HG03442 (cell line): Measurements from ENCODE around the gene USP17L25.
"Not testable (repeated sequence)": the region's sequence is repeated elsewhere in the genome, so short reads cannot be mapped to it uniquely, and the experiment has no call there.

Experiments
- ATAC-seq: cut with Tn5 transposase; IDR thresholded peaks from one replicate; pipeline ENCODE4 v1.9.1; 2021; ENCODE audit warnings: mild to moderate bottlenecking, moderate library complexity; ENCODE audit not compliant: unreplicated experiment

Gene USP17L25, protein sequence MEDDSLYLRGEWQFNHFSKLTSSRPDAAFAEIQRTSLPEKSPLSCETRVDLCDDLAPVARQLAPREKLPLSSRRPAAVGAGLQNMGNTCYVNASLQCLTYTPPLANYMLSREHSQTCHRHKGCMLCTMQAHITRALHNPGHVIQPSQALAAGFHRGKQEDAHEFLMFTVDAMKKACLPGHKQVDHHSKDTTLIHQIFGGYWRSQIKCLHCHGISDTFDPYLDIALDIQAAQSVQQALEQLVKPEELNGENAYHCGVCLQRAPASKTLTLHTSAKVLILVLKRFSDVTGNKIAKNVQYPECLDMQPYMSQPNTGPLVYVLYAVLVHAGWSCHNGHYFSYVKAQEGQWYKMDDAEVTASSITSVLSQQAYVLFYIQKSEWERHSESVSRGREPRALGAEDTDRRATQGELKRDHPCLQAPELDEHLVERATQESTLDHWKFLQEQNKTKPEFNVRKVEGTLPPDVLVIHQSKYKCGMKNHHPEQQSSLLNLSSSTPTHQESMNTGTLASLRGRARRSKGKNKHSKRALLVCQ

DNA sequence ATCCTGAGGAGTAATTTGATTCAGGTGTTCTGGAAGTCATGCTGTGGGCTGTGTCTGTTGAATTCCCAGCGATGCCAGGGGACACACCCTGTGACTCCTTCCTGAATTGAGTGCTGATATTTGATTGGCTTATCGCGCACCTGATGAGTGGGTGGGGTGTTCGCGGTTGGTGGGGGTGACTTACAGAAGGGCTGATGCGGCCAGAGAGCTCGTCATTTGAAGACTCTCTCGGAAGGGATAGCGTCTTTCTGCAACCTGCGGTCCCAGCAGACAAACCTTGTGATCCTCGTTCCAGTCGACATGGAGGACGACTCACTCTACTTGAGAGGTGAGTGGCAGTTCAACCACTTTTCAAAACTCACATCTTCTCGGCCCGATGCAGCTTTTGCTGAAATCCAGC is at the start of gene USP17L25:
USP17L25 (plus strand) TSS at position 301 of the 400 bp plus-strand sequence; CDS start at position 301, 0 bp downstream.
- not testable (repeated sequence) for ATAC-seq

DNA sequence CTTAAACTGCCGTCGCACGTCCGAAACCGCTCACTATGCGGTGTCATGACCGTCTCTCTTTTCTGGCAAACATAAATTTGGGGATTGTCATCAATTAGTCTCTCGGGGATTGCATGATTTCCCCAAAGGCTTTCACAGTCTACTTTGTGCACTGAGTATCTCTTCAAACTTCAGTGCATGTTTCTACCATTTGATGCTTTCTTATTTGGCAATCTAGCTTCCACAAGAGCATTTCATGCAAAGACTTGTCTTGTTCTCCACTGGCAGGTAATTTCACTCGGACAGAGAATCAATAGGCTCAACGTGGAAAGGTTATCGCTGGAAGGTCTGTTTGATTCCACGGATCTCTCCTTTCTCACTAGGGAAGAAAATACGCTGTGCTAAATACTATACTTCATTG is 5.5 kb upstream of the USP17L25 start:
- ATAC-seq, result not testable (repeated sequence)

DNA sequence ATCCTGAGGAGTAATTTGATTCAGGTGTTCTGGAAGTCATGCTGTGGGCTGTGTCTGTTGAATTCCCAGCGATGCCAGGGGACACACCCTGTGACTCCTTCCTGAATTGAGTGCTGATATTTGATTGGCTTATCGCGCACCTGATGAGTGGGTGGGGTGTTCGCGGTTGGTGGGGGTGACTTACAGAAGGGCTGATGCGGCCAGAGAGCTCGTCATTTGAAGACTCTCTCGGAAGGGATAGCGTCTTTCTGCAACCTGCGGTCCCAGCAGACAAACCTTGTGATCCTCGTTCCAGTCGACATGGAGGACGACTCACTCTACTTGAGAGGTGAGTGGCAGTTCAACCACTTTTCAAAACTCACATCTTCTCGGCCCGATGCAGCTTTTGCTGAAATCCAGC is 4.8 kb upstream of the USP17L25 start, which contains the start of gene USP17L24:
USP17L24 (plus strand) TSS at position 301 of the 400 bp plus-strand sequence; CDS start at position 301, 0 bp downstream.
- ATAC-seq, result not testable (repeated sequence)

DNA sequence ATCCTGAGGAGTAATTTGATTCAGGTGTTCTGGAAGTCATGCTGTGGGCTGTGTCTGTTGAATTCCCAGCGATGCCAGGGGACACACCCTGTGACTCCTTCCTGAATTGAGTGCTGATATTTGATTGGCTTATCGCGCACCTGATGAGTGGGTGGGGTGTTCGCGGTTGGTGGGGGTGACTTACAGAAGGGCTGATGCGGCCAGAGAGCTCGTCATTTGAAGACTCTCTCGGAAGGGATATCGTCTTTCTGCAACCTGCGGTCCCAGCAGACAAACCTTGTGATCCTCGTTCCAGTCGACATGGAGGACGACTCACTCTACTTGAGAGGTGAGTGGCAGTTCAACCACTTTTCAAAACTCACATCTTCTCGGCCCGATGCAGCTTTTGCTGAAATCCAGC is 4.6 kb downstream of the USP17L25 start, which contains the start of gene USP17L26:
USP17L26 (plus strand) TSS at position 301 of the 400 bp plus-strand sequence; CDS start at position 301, 0 bp downstream.
- not testable (repeated sequence) for ATAC-seq

DNA sequence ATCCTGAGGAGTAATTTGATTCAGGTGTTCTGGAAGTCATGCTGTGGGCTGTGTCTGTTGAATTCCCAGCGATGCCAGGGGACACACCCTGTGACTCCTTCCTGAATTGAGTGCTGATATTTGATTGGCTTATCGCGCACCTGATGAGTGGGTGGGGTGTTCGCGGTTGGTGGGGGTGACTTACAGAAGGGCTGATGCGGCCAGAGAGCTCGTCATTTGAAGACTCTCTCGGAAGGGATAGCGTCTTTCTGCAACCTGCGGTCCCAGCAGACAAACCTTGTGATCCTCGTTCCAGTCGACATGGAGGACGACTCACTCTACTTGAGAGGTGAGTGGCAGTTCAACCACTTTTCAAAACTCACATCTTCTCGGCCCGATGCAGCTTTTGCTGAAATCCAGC is 9.4 kb downstream of the USP17L25 start, which contains the start of gene USP17L5:
USP17L5 (plus strand) TSS at position 301 of the 400 bp plus-strand sequence; CDS start at position 301, 0 bp downstream.
- ATAC-seq, result not testable (repeated sequence)

DNA sequence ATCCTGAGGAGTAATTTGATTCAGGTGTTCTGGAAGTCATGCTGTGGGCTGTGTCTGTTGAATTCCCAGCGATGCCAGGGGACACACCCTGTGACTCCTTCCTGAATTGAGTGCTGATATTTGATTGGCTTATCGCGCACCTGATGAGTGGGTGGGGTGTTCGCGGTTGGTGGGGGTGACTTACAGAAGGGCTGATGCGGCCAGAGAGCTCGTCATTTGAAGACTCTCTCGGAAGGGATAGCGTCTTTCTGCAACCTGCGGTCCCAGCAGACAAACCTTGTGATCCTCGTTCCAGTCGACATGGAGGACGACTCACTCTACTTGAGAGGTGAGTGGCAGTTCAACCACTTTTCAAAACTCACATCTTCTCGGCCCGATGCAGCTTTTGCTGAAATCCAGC is 14.1 kb downstream of the USP17L25 start, which contains the start of gene USP17L27:
USP17L27 (plus strand) TSS at position 301 of the 400 bp plus-strand sequence; CDS start at position 301, 0 bp downstream.
- ATAC-seq, result not testable (repeated sequence)

DNA sequence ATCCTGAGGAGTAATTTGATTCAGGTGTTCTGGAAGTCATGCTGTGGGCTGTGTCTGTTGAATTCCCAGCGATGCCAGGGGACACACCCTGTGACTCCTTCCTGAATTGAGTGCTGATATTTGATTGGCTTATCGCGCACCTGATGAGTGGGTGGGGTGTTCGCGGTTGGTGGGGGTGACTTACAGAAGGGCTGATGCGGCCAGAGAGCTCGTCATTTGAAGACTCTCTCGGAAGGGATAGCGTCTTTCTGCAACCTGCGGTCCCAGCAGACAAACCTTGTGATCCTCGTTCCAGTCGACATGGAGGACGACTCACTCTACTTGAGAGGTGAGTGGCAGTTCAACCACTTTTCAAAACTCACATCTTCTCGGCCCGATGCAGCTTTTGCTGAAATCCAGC is 18.9 kb downstream of the USP17L25 start, which contains the start of gene USP17L28:
USP17L28 (plus strand) TSS at position 301 of the 400 bp plus-strand sequence; CDS start at position 301, 0 bp downstream.
- not testable (repeated sequence) for ATAC-seq

DNA sequence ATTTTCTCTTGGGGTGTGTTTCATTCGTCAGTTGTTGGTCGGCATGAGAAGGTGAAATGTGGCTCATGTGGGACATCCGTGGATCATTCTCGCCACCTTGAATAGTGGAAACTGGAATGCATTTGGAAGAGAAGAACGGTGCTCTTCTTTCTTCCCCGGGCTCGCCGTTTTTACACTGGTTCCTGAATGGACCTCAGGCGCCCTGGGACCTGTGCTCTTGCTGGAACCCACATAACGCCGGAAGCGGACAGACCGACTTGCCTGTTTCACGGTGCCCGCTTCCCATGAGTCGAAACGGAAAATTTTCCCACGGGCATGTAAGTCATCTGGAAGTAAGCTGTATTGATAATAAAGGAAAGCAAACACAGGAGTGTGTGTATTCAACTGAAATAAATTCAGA is 21.2 kb downstream of the USP17L25 start:
- ATAC-seq, result not testable (repeated sequence)

DNA sequence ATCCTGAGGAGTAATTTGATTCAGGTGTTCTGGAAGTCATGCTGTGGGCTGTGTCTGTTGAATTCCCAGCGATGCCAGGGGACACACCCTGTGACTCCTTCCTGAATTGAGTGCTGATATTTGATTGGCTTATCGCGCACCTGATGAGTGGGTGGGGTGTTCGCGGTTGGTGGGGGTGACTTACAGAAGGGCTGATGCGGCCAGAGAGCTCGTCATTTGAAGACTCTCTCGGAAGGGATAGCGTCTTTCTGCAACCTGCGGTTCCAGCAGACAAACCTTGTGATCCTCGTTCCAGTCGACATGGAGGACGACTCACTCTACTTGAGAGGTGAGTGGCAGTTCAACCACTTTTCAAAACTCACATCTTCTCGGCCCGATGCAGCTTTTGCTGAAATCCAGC is 23.6 kb downstream of the USP17L25 start, which contains the start of gene USP17L29:
USP17L29 (plus strand) TSS at position 301 of the 400 bp plus-strand sequence; CDS start at position 301, 0 bp downstream.
- ATAC-seq, result not testable (repeated sequence)

DNA sequence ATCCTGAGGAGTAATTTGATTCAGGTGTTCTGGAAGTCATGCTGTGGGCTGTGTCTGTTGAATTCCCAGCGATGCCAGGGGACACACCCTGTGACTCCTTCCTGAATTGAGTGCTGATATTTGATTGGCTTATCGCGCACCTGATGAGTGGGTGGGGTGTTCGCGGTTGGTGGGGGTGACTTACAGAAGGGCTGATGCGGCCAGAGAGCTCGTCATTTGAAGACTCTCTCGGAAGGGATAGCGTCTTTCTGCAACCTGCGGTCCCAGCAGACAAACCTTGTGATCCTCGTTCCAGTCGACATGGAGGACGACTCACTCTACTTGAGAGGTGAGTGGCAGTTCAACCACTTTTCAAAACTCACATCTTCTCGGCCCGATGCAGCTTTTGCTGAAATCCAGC is 33.1 kb downstream of the USP17L25 start, which contains the start of gene USP17L30:
USP17L30 (plus strand) TSS at position 301 of the 400 bp plus-strand sequence; CDS start at position 301, 0 bp downstream.
- not testable (repeated sequence) for ATAC-seq

DNA sequence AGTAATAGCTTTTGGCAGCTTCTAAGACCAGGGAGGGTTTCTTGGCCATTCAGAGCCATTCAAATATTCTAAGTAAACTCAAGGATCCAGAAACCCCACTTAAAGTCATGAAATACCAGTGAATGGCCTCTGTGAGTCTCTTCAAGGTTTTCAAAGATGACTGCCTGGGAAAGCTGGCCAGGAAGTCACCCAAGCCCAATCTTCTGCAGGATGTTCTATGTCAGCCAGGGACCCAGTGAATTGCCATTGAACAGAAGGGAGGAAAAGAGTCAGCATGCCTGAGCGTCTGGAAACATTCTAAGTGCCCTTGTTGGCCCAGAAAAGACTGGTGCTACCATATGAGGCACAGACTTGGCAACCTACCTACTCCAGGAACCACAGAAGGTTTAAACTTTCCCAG is 50.2 kb downstream of the USP17L25 start:
- ATAC-seq, result not testable (repeated sequence)
